T-cell (primary cell): ENCODE results near the gene GALNT1. TPM values are rescaled to one million over a fixed set of nuclear protein-coding genes. Genes with fewer than 3 reads are reported as not detected.

Experiments
- ATAC-seq, 4 experiments: fragments of 200-7000 bp in 3 of 4; fragments of 150-1000 bp in 1 of 4; cut with Tn5 transposase; replicated peaks in 1 of 4; 1 replicate in 3 of 4; 2 replicates in 1 of 4; pipeline ENCODE4 v1.10.0; 2021; ENCODE audit warnings: moderate library complexity in 3 of 4, mild to moderate bottlenecking in 2 of 4, moderate number of reproducible peaks in 1 of 4
- CTCF ChIA-PET, 2 donors: fragments of 300-600 bp; sonication (Branson Sonifier 250); formaldehyde crosslinking; loops; one replicate each; lab custom pipeline; 2022; ENCODE audit warnings: antibody characterized with exemption in 2 of 2; lab: Charles Lee
- POLR2A ChIA-PET, 2 donors: fragments of 300-600 bp; sonication (Branson Sonifier 250); formaldehyde crosslinking; loops; one replicate each; lab custom pipeline; 2022; ENCODE audit warnings: antibody characterized with exemption in 2 of 2; lab: Charles Lee
- DNase-seq, 35 experiments: peaks; one replicate each; pipeline versions ENCODE4 v3.0.0 to v3.0.0-alpha.2; 2013 to 2023
- H3K27ac ChIP-seq: one replicate; pipeline ENCODE4 v1.5.1; 2013; ENCODE audit warnings: low read length
- H3K27me3 ChIP-seq, 2 experiments: replicated peaks in 1 of 2; 1 replicate in 1 of 2; 2 replicates in 1 of 2; pipeline versions ENCODE4 v1.6.1 to v1.7.0; 2013; ENCODE audit warnings: low read length in 1 of 2, mixed read lengths in 1 of 2; ENCODE audit not compliant: control insufficient read depth in 2 of 2, insufficient read depth in 2 of 2; ENCODE audit errors: extremely low read depth in 1 of 2
- H3K36me3 ChIP-seq, 2 donors: 1 replicate in 1 of 2; 2 replicates in 1 of 2; pipeline versions ENCODE4 v1.6.1 to v1.7.0; 2013; ENCODE audit warnings: low read length in 1 of 2; ENCODE audit not compliant: control insufficient read depth in 2 of 2, insufficient read depth in 1 of 2; ENCODE audit errors: extremely low read depth in 1 of 2
- H3K4me1 ChIP-seq, 2 experiments: 1 replicate in 1 of 2; 2 replicates in 1 of 2; pipeline versions ENCODE4 v1.6.1 to v1.7.0; 2013; ENCODE audit warnings: low read length in 2 of 2, mixed read lengths in 1 of 2; ENCODE audit not compliant: insufficient read depth in 2 of 2, control insufficient read depth in 1 of 2; ENCODE audit errors: extremely low read depth in 1 of 2
- H3K4me3 ChIP-seq, 2 donors: 1 replicate in 1 of 2; 2 replicates in 1 of 2; pipeline versions ENCODE4 v1.5.1 to v1.7.0; 2013; ENCODE audit warnings: mild to moderate bottlenecking in 2 of 2, low read length in 1 of 2, moderate library complexity in 1 of 2; ENCODE audit not compliant: control insufficient read depth in 1 of 2; ENCODE audit errors: extremely low read depth in 1 of 2
- H3K9me3 ChIP-seq: 2 replicates; pipeline ENCODE4 v1.7.0; 2013
- H3K27ac Mint-ChIP-seq, 2 donors: one replicate each; pipeline ENCODE4 v1.8.0; 2020 to 2021; ENCODE audit warnings: mild to moderate bottlenecking in 2 of 2, mixed read lengths in 2 of 2
- H3K27me3 Mint-ChIP-seq, 2 donors: one replicate each; pipeline ENCODE4 v1.8.0; 2021 to 2022; ENCODE audit warnings: mixed read lengths in 2 of 2
- H3K36me3 Mint-ChIP-seq: one replicate; pipeline ENCODE4 v1.8.0; 2021; ENCODE audit warnings: mixed read lengths
- H3K4me1 Mint-ChIP-seq, 3 donors: one replicate each; pipeline ENCODE4 v1.8.0; 2020 to 2022; ENCODE audit warnings: mixed read lengths in 3 of 3, mild to moderate bottlenecking in 1 of 3
- H3K4me3 Mint-ChIP-seq, 3 donors: one replicate each; pipeline ENCODE4 v1.8.0; 2020 to 2022; ENCODE audit warnings: mild to moderate bottlenecking in 3 of 3, mixed read lengths in 3 of 3, moderate library complexity in 3 of 3
- H3K9me3 Mint-ChIP-seq, 3 donors: one replicate each; pipeline ENCODE4 v1.8.0; 2020 to 2022; ENCODE audit warnings: mixed read lengths in 3 of 3
- WGBS: methylation state at CpG from one replicate; pipeline ENCODE4 v1.1.5; 2013; ENCODE audit warnings: missing lambda C conversion rate; ENCODE audit not compliant: insufficient coverage; 5-methylcytosine and 5-hydroxymethylcytosine counted together
- total RNA-seq, 35 experiments: library from RNA in 6 of 35; stranded (reverse) in 6 of 35; fragments of 120-200 nt in 1 of 35; gene quantifications; one replicate each; pipeline versions ENCODE4 v1.2.1 to v1.2.4 and lab custom pipeline; 2013 to 2026

GALNT1 gene
- total RNA-seq, 5 donors from 2014 or later (not counting 1 experiment from before 2014, with no cell fraction given): 28.2 to 34.2 (median 30.0) TPM

DNA sequence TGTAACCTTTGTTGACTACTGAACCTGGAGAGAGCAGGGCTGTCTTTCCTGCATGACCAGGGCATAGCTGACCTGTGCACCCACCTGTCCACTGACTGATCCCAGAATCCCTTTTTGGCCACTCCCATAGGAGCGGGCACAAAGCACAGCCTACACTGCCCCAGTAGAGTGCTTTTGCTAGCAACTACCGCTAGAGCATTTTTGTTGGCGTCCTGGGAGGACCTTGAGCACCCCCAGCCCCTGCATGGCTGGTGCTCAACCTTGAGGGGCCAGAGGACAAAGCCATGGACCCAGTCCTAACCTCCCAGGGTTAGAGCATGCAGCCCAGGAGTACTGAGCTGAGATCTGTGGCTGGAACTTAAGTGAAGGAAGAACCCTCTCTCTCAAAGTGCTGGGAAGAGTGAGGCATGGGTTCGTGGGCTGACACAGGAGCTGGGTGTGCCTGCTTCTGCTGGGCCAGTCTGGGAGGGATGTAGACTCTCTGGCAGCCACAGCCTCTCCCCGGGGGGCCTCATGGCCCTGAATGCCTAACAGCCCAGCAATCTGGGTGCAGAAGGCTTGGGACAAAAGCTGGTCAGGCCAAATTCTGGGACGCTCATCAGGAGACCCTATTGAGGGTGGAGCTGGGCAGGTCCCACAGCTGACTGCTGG, 140.0 kb downstream of the GALNT1 start:
- Mint-ChIP-seq H3K36me3 (no peaks in the 10 kb centered on the region), H3K27ac (no peak overlapping the region), H3K9me3 (peaks cover 10 to 38% (median 21%) of the 10 kb centered on the region in 3 donors), H3K4me1 (no peaks in the 10 kb centered on the region), H3K27me3 (peaks cover 13 to 20% of the 10 kb centered on the region in 2 donors), H3K4me3 (no peak overlapping the region)
- Histone ChIP-seq H3K36me3 (no peaks in the 10 kb centered on the region), H3K27me3 (peaks cover 0 to 12% of the 10 kb centered on the region in 2 experiments), H3K27ac (no peak overlapping the region), H3K4me1 (no peaks in the 10 kb centered on the region), H3K9me3 (peaks cover 3% of the 10 kb centered on the region), H3K4me3 (no peak overlapping the region)
- DNase-seq (no peak), ATAC-seq (no peak)
- CTCF ChIA-PET: no interaction called here
- POLR2A ChIA-PET: no interaction called here
- 80% methylated on average over 6 of the region's 6 CpGs for WGBS

DNA sequence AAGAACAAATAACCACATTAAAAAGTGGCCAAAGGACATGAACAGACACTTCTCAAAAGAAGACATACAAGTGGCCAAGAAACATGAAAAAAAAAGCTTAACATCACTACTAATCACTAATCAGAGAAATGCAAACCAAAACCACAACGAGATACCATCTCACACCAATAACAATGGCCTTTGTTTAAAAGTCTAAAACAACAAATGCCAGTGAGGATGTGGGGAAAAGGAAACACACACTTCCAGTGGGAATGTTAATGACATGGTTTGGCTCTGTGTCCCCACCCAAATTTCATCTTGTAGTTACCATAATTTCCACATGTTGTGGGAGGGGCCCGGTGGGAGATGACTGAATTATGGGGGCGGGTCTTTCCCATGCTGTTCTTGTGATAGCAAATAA, 147.1 kb downstream of the GALNT1 start:
- Histone ChIP-seq H3K27me3 (no peaks in the 10 kb centered on the region), H3K9me3 (no peaks in the 10 kb centered on the region), H3K27ac (no peak overlapping the region), H3K4me1 (no peaks in the 10 kb centered on the region), H3K36me3 (no peaks in the 10 kb centered on the region), H3K4me3 (no peak overlapping the region)
- WGBS: no CpG with 5 or more reads among the region's 3 CpGs
- DNase-seq (no peak), ATAC-seq (no peak)
- peaks cover 9 to 13% of the 10 kb centered on the region in 2 donors for H3K27me3 Mint-ChIP-seq
- H3K4me1 Mint-ChIP-seq: no peaks in the 10 kb centered on the region
- ChIA-PET CTCF (no interaction called here), POLR2A (no interaction called here)
- no peaks in the 10 kb centered on the region for H3K36me3 Mint-ChIP-seq
- H3K9me3 Mint-ChIP-seq: peaks cover 0 to 27% (median 16%) of the 10 kb centered on the region in 3 donors
- H3K4me3 Mint-ChIP-seq: no peak overlapping the region
- H3K27ac Mint-ChIP-seq: no peak overlapping the region

DNA sequence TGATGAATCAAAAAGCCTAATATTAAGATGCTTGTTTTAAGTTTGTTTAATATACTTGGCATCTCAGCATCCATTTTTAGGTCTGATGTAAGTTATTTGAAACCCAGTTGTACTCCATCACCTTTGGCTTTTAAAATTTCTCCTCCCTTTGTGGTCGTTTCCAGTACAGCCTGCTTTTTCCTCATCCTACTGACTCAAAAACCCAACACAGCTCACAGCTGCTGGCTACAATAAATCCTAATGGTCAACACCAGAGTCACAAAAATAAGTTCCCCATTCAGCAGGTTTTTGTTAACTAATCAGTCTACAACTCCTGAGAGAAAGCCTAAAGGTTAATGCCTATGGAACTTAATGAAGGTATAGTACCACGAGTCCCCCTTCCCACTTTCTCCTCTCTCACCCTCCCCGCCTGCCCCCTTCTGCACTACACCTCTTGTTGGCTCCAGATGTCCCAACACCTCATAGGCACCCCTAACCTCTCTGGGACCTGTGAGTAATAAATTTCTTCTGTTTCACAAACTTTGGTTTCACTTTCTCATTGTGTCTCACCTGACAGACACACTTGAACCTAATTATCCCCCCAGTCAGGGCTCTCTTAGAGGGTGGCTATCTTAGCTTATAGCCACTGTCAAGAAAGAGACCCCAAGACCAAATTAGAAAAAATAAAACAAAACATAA, 148.6 kb downstream of the GALNT1 start:
- POLR2A ChIA-PET: no interaction called here
- CTCF ChIA-PET: no interaction called here

DNA sequence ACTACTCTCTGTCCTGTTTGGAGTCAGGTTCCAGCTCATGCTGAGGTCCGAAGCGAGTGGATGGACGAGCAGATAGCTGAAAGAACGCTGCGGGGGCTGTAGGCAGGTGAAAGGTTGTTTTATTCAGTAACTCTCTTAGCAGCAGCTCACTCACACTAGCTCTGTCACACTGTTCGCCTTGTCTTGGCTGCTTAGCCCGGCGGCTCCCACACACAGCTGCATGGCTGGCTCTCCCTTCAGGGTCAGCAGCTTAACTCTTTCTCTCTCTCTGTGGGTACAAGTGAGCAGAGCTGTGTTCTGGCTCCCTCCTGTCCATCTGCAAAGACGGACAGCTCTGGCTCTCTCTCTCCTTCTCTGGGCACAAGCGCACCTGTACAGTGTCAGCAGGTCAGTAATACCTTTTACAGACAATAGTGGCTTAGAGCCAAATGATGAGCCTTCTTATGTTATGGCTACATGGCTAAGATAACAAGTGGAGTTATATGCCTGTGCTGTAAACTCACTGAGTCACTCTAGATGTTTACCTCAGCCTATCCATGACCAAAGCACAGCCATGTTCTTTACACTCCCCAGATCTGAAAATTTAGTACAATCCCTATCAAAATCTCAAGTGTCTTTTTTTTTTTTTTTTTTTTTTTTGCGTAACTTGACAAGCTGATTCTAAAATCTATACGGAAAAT, 149.3 kb downstream of the GALNT1 start:
- no peak overlapping the region for H3K4me3 Mint-ChIP-seq
- H3K36me3 ChIP-seq: no peaks in the 10 kb centered on the region
- CTCF ChIA-PET: interaction anchor here in 1 of 2 donors (0.6 kb wide), 1 partner anchor 240 kb away, joined by 4 read pairs; no protein-coding TSS in a partner anchor
- POLR2A ChIA-PET: interaction anchor here in 1 of 2 donors (0.7 kb wide), 1 partner anchor 10 kb away, joined by 11 read pairs; no protein-coding TSS in a partner anchor
- H3K4me1 Mint-ChIP-seq: no peaks in the 10 kb centered on the region
- 86% methylated on average over 4 of the region's 12 CpGs for WGBS
- no peaks in the 10 kb centered on the region for H3K4me1 ChIP-seq
- H3K36me3 Mint-ChIP-seq: no peaks in the 10 kb centered on the region
- no peak overlapping the region for H3K4me3 ChIP-seq
- H3K27me3 Mint-ChIP-seq: peaks cover 2 to 9% of the 10 kb centered on the region in 2 donors
- H3K9me3 Mint-ChIP-seq: peaks cover 0 to 27% (median 16%) of the 10 kb centered on the region in 3 donors
- DNase-seq (no peak), ATAC-seq (no peak)
- no peaks in the 10 kb centered on the region for H3K27me3 ChIP-seq
- no peak overlapping the region for H3K27ac ChIP-seq
- H3K27ac Mint-ChIP-seq: no peak overlapping the region
- H3K9me3 ChIP-seq: no peaks in the 10 kb centered on the region

More for the DNA sequence above, 148.6 kb downstream of the GALNT1 start:
- no peak overlapping the region for H3K27ac Mint-ChIP-seq
- ATAC-seq: no peak
- Histone ChIP-seq H3K4me1 (no peaks in the 10 kb centered on the region), H3K36me3 (no peaks in the 10 kb centered on the region), H3K27ac (no peak overlapping the region), H3K9me3 (no peaks in the 10 kb centered on the region), H3K27me3 (no peaks in the 10 kb centered on the region), H3K4me3 (no peak overlapping the region)
- peaks cover 0 to 12% of the 10 kb centered on the region in 2 donors for H3K27me3 Mint-ChIP-seq
- no peak overlapping the region for H3K4me3 Mint-ChIP-seq
- WGBS: no CpG with 5 or more reads among the region's 3 CpGs
- no peak for DNase-seq
- H3K4me1 Mint-ChIP-seq: no peaks in the 10 kb centered on the region
- H3K9me3 Mint-ChIP-seq: peaks cover 0 to 27% (median 16%) of the 10 kb centered on the region in 3 donors
- no peaks in the 10 kb centered on the region for H3K36me3 Mint-ChIP-seq

DNA sequence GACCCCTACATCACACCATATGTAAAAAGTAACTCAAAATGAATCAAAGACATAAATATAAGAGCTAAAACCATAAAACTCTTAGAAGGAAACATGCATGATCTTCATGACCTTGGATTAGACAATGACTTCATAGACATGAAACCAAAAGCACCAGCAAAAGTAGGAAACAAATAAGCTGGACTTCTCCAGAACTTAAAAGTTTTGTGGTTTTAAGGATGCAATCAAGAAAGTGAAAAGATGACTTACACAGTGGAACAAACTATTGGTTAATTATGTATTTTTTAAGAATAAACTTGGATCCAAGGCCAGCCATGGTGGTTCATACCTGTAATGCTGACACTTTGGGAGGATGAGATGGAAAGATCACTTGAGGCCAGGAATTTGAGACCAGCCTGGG, 150.2 kb downstream of the GALNT1 start:
- Histone ChIP-seq H3K27me3 (no peaks in the 10 kb centered on the region), H3K36me3 (no peaks in the 10 kb centered on the region), H3K4me3 (no peak overlapping the region), H3K27ac (no peak overlapping the region), H3K9me3 (no peaks in the 10 kb centered on the region), H3K4me1 (no peaks in the 10 kb centered on the region)
- H3K4me1 Mint-ChIP-seq: no peaks in the 10 kb centered on the region
- ChIA-PET CTCF (interaction anchor here in 1 of 2 donors (0.6 kb wide), 1 partner anchor 241 kb away, joined by 4 read pairs; no protein-coding TSS in a partner anchor), POLR2A (interaction anchor here in 1 of 2 donors (0.7 kb wide), 1 partner anchor 10 kb away, joined by 11 read pairs; no protein-coding TSS in a partner anchor)
- H3K4me3 Mint-ChIP-seq: no peak overlapping the region
- peaks cover 0 to 21% (median 11%) of the 10 kb centered on the region in 3 donors for H3K9me3 Mint-ChIP-seq
- DNase-seq: no peak
- H3K27me3 Mint-ChIP-seq: peaks cover 2 to 4% of the 10 kb centered on the region in 2 donors
- H3K36me3 Mint-ChIP-seq: no peaks in the 10 kb centered on the region
- ATAC-seq: no peak
- no peak overlapping the region for H3K27ac Mint-ChIP-seq

DNA sequence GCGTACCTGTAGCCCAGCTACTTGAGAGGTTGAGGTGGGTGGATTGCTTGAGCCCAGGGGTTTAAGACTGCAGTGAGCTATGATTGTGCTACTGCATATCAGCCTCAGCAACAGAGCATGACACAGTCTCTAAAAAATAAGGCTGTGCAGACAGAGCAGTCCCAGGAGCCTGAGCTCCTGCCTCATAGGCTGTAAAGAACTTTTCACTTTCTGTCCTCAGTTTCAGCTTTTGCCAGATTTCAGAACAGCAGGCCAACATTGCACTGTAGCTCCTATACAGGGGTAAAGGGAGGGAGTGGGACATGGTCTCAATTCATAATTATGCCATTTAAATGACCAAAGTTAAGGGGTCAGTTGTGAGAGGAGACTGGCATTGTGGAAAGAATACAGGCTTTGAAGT, 150.6 kb downstream of the GALNT1 start:
- H3K27me3 ChIP-seq: no peaks in the 10 kb centered on the region
- ChIA-PET CTCF (no interaction called here), POLR2A (no interaction called here)
- ATAC-seq (no peak), DNase-seq (no peak)
- H3K36me3 Mint-ChIP-seq: no peaks in the 10 kb centered on the region
- H3K9me3 ChIP-seq: no peaks in the 10 kb centered on the region
- H3K9me3 Mint-ChIP-seq: peaks cover 0 to 21% (median 11%) of the 10 kb centered on the region in 3 donors
- no peaks in the 10 kb centered on the region for H3K4me1 ChIP-seq
- 100% methylated on average over 1 of the region's 1 CpG for WGBS
- no peak overlapping the region for H3K27ac ChIP-seq
- no peaks in the 10 kb centered on the region for H3K36me3 ChIP-seq
- no peaks in the 10 kb centered on the region for H3K4me1 Mint-ChIP-seq
- no peak overlapping the region for H3K4me3 ChIP-seq
- peaks cover 2 to 6% of the 10 kb centered on the region in 2 donors for H3K27me3 Mint-ChIP-seq
- H3K4me3 Mint-ChIP-seq: no peak overlapping the region
- no peak overlapping the region for H3K27ac Mint-ChIP-seq
